OCI-LY1 (cell line): ENCODE measurements around the gene RERE.

Experiments
- H2AFZ ChIP-seq: fragments of 200-600 bp; sonication (generic), shearing (Covaris generic); 2 replicates; pipeline ENCODE4 v1.6.0; 2014; ENCODE audit warnings: antibody characterized with exemption, mild to moderate bottlenecking, low read length
- H3F3A ChIP-seq: fragments of 200-600 bp; sonication (generic), shearing (Covaris generic); 2 replicates; pipeline ENCODE4 v1.6.0; 2014; ENCODE audit warnings: mild to moderate bottlenecking, antibody characterized with exemption, low read length, moderate library complexity; ENCODE audit not compliant: insufficient read depth
- H3K27ac ChIP-seq: fragments of 200-600 bp; sonication (generic); 2 replicates; pipeline ENCODE4 v1.5.1; 2014; ENCODE audit warnings: low read length, mixed run types, mild to moderate bottlenecking, low read depth; ENCODE audit not compliant: poor library complexity, severe bottlenecking
- H3K27me3 ChIP-seq: fragments of 200-600 bp; sonication (generic); 2 replicates; pipeline ENCODE4 v1.6.0; 2014; ENCODE audit warnings: antibody characterized with exemption, mild to moderate bottlenecking, low read length, moderate library complexity; ENCODE audit not compliant: insufficient read depth
- H3K36me3 ChIP-seq: fragments of 200-600 bp; sonication (generic); 2 replicates; pipeline ENCODE4 v1.6.1; 2014; ENCODE audit warnings: mild to moderate bottlenecking, antibody characterized with exemption, low read length, moderate library complexity, mixed read lengths; ENCODE audit not compliant: insufficient read depth
- H3K4me1 ChIP-seq: fragments of 200-600 bp; sonication (generic); 2 replicates; pipeline ENCODE4 v1.5.1; 2014; ENCODE audit warnings: mild to moderate bottlenecking, low read length, moderate library complexity; ENCODE audit not compliant: insufficient read depth, severe bottlenecking
- H3K4me2 ChIP-seq: fragments of 200-600 bp; sonication (generic), shearing (Covaris generic); 2 replicates; pipeline ENCODE4 v1.6.1; 2014; ENCODE audit warnings: low read length
- H3K4me3 ChIP-seq: fragments of 200-600 bp; sonication (generic); 2 replicates; pipeline ENCODE4 v1.5.1; 2014; ENCODE audit warnings: low read length, low read depth, mild to moderate bottlenecking, mixed read lengths; ENCODE audit not compliant: poor library complexity, severe bottlenecking
- H3K79me2 ChIP-seq: fragments of 200-600 bp; shearing (Covaris generic); 2 replicates; pipeline ENCODE4 v1.6.1; 2016; ENCODE audit warnings: mixed run types, low read length, mixed read lengths; ENCODE audit not compliant: insufficient read depth
- H3K9ac ChIP-seq: fragments of 200-600 bp; sonication (generic), shearing (Covaris generic); 2 replicates; pipeline ENCODE4 v1.6.1; 2014; ENCODE audit warnings: mild to moderate bottlenecking, low read length, mixed read lengths
- H3K9me2 ChIP-seq: fragments of 200-600 bp; sonication (generic), shearing (Covaris generic); 2 replicates; pipeline ENCODE4 v1.6.1; 2014; ENCODE audit warnings: low read depth, mild to moderate bottlenecking, low read length, mixed read lengths
- H3K9me3 ChIP-seq: fragments of 200-600 bp; shearing (Covaris generic); 2 replicates; pipeline ENCODE4 v1.6.1; 2014; ENCODE audit warnings: low read length, mixed read lengths
- H4K20me1 ChIP-seq: fragments of 200-600 bp; sonication (generic), shearing (Covaris generic); 2 replicates; pipeline ENCODE4 v1.6.0; 2016; ENCODE audit warnings: mild to moderate bottlenecking, low read length; ENCODE audit not compliant: insufficient read depth
- CTCF ChIP-seq: fragments of 200-600 bp; sonication (generic), shearing (Covaris generic); IDR thresholded peaks from 2 replicates; pipeline ENCODE4 v1.5.1; 2017; ENCODE audit warnings: mild to moderate bottlenecking, antibody characterized with exemption, low read length, moderate library complexity, mixed read lengths
- EZH2 ChIP-seq: fragments of 200-600 bp; sonication (generic), shearing (Covaris generic); IDR thresholded peaks from 2 replicates; pipeline ENCODE4 v1.8.0; 2017; ENCODE audit warnings: borderline replicate concordance, mixed run types, mild to moderate bottlenecking, antibody characterized with exemption, low read length, moderate library complexity, mixed read lengths

RERE gene

GRCh38 chr1:8551613-8552489 lies 265.6 kb downstream of the RERE start:
- no peaks in the 10 kb centered on the region for H3K9me2 ChIP-seq
- no peak overlapping the region for H3K27ac ChIP-seq
- no peak overlapping the region for H2AFZ ChIP-seq
- H3K9ac ChIP-seq = no peak overlapping the region
- no peaks in the 10 kb centered on the region for H3K79me2 ChIP-seq
- H3K27me3 ChIP-seq = no peaks in the 10 kb centered on the region
- peaks cover 17% of the 10 kb centered on the region for H3K4me1 ChIP-seq
- H3K4me2 ChIP-seq = no peak overlapping the region
- H3F3A ChIP-seq = no peaks in the 10 kb centered on the region
- H3K36me3 ChIP-seq = no peaks in the 10 kb centered on the region
- no peaks in the 10 kb centered on the region for H4K20me1 ChIP-seq
- no peaks in the 10 kb centered on the region for H3K9me3 ChIP-seq
- H3K4me3 ChIP-seq = no peak overlapping the region
- TF ChIP-seq EZH2 (no peak), CTCF (no peak)

GRCh38 chr1:8551057-8551456 lies 266.4 kb downstream of the RERE start:
- peaks cover 17% of the 10 kb centered on the region for H3K4me1 ChIP-seq
- H3K27me3 ChIP-seq = no peaks in the 10 kb centered on the region
- no peaks in the 10 kb centered on the region for H3K9me3 ChIP-seq
- H3F3A ChIP-seq = no peaks in the 10 kb centered on the region
- H3K9me2 ChIP-seq = no peaks in the 10 kb centered on the region
- no peak overlapping the region for H3K4me2 ChIP-seq
- no peak overlapping the region for H2AFZ ChIP-seq
- H3K9ac ChIP-seq = no peak overlapping the region
- no peaks in the 10 kb centered on the region for H4K20me1 ChIP-seq
- no peak for TF ChIP-seq EZH2
- TF ChIP-seq CTCF = no peak
- H3K36me3 ChIP-seq = no peaks in the 10 kb centered on the region
- no peaks in the 10 kb centered on the region for H3K79me2 ChIP-seq
- no peak overlapping the region for H3K4me3 ChIP-seq
- H3K27ac ChIP-seq = no peak overlapping the region

GRCh38 chr1:8547791-8548190 lies 269.6 kb downstream of the RERE start:
- H3F3A ChIP-seq = no peaks in the 10 kb centered on the region
- H3K4me1 ChIP-seq = peaks cover 9% of the 10 kb centered on the region
- no peak overlapping the region for H3K27ac ChIP-seq
- no peak overlapping the region for H2AFZ ChIP-seq
- no peaks in the 10 kb centered on the region for H3K79me2 ChIP-seq
- no peaks in the 10 kb centered on the region for H4K20me1 ChIP-seq
- H3K4me2 ChIP-seq = no peak overlapping the region
- H3K9me2 ChIP-seq = no peaks in the 10 kb centered on the region
- H3K9me3 ChIP-seq = peaks cover 8% of the 10 kb centered on the region; the same call in 1 of the 2 replicates
- no peak overlapping the region for H3K4me3 ChIP-seq
- H3K36me3 ChIP-seq = peaks cover 6% of the 10 kb centered on the region; the same call in 1 of the 2 replicates
- TF ChIP-seq CTCF (no peak), EZH2 (no peak)
- no peak overlapping the region for H3K9ac ChIP-seq
- no peaks in the 10 kb centered on the region for H3K27me3 ChIP-seq
